GM21723 (cell line): ENCODE results near the gene KRT15.
"Not testable (repeated sequence)": the region's sequence is repeated elsewhere in the genome, so short reads cannot be mapped to it uniquely, and the experiment has no call there.

Source experiments
- ATAC-seq: cut with Tn5 transposase; IDR thresholded peaks from one replicate; pipeline ENCODE4 v1.9.1; 2021; ENCODE audit warnings: mild to moderate bottlenecking, moderate library complexity; ENCODE audit not compliant: unreplicated experiment

Gene KRT15

DNA sequence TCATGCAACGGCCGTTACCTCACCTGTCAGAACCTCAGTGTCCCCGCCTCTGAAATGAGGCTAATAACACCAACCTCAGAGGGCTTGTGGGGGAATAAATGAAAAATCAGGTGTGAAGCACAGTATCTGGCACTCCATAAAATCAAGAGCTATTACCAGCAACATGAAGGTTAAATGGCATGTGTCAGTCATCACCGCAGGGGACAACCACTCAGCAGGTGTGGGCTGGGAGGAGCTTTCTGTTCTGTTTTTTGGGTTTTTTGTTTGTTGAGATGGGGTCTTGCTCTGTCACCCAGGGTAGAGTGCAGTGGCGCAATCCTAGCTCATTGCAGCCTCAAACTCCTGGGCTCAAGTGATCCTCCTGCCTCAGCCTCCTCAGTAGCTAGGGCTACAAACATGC, 26.2 kb upstream of the KRT15 start:
- ATAC-seq = no peak

DNA sequence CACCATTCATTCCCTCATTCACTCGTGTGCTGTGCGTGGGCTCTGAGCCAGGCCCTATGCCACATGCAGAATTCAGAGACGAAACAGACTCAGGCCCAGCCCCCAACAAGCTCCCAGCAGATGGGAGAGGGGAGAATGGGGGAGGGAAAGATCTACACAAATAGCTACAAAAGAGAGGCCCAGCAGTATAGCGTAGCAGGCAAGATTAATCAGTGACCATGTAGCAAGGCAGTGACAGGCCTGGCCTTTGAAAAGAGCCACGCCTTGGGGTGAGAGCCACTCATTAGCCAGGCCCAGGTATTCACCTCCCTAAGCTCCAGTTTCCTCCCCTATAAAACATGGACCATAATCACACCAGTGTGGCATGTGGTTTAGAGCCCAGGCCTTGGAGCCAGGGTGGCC, 25.8 kb upstream of the KRT15 start:
- no peak for ATAC-seq

DNA sequence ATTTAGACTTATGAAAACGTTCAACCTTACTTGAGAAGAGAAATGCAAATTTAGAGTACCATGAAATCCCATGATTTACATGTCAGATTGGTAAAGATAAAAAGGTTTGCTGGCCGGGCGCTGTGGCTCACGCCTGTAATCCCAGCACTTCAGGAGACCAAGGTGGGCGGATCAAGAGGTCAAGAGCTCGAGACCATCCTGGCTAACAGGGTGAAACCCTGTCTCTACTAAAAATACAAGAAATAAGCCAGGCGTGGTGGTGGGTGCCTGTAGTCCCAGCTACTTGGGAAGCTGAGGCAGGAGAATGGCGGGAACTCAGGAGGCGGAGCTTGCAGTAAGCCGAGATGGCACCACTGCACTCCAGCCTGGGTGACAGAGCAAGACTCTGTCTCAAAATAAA, 24.1 kb upstream of the KRT15 start:
- not testable (repeated sequence) for ATAC-seq

GRCh38 chr17:41542357-41542756, 23.7 kb upstream of the KRT15 start:
- ATAC-seq = no peak

GRCh38 chr17:41540921-41541625, 22.4 kb upstream of the KRT15 start:
- no peak for ATAC-seq

GRCh38 chr17:41539979-41540701, 21.4 kb upstream of the KRT15 start:
- no peak for ATAC-seq

- ATAC-seq = no peak
Observed at GRCh38 chr17:41539071-41539492, 20.4 kb upstream of the KRT15 start.

DNA sequence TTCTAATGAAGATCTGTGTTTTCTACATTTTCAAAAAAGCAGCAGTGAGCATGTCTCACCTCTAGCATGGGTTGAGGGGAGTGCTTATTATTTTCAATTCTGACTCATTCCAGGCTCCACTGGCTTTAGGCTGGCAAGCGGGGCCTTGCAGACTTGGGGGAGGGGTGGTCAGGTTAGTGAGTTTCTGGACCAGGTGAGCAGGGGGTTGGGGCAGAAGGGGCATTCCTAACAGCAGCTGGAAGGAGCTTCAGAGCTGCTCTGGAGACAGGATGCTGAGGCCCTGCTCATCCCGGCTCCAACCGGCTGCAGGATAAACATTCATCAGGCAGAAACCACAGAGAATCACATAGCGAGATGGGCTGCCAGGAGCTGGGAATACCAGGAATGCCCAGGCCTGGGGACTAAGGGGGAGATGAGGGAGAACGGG, 19.9 kb upstream of the KRT15 start:
- no peak for ATAC-seq

DNA sequence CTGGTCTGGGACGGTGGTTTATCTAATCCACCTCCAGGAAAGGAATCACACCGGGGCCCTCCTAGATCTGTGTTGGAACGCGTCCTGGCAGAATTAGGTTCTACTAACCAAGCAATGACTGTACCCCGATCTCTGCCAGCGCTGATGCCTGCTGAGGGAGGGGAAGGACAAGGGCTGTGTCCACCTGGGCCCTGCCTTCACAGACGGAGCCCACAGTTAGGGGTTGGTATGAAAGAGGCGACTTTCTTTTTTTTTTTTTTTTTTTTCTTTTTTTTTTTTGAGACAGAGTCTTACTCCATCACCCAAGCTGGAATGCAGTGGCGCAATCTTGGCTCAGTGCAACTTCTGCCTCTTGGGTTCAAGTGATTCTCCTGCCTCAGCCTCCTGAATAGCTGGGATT, 19.3 kb upstream of the KRT15 start:
- no peak for ATAC-seq

DNA sequence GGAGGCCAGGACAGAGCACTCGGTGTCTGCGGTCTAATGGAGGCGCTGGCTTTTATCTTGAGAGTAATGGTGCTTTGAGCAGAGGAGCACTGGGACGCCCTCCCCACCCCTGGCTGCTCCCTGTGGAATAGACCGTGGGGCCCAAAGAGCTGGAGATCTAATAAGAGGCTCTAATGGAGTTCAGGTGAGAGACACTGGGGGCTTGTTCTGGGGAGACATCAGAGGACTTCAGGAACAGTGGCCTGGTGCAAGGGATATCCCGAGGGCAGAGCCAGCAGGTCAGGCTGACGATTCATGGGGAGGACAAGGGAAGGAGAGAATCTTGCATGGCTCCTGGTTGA, 18.9 kb upstream of the KRT15 start:
- ATAC-seq = no peak

- ATAC-seq = no peak
Observed at GRCh38 chr17:41536741-41537613, 18.3 kb upstream of the KRT15 start.

- ATAC-seq = no peak
Observed at GRCh38 chr17:41535764-41536481, 17.2 kb upstream of the KRT15 start.

DNA sequence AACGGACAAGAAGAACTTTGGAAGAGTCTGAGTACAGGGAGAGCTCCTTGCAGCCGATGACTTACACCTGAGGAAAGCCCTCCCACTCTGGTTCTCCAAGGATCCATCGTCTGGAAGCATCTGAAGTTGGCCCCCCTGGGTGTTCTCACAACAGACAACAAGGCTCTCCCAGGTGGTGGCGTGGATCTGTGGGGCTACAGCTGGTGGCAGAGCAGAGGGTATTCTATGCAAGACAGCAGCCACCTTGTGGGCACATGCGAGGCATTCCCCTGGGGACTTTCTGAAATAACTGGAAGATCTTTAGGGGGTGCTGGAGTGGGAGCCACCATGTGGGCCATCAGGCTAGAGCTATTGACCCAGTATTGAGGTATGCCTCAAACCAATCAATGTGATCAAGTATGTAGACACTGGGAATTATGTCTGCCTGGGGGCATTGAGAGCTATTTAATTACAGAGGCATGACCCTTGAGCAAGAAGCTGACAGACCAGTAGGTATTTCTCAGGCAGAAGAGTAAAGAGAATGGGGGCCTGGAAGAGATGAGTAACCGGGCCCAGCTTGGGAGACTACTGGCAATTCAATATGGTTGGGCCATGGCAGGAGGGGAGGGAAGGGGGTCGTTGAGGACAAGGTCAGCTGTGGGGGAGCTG, 16.3 kb upstream of the KRT15 start:
- no peak for ATAC-seq

GRCh38 chr17:41533613-41534012, 14.9 kb upstream of the KRT15 start:
- ATAC-seq = no peak

DNA sequence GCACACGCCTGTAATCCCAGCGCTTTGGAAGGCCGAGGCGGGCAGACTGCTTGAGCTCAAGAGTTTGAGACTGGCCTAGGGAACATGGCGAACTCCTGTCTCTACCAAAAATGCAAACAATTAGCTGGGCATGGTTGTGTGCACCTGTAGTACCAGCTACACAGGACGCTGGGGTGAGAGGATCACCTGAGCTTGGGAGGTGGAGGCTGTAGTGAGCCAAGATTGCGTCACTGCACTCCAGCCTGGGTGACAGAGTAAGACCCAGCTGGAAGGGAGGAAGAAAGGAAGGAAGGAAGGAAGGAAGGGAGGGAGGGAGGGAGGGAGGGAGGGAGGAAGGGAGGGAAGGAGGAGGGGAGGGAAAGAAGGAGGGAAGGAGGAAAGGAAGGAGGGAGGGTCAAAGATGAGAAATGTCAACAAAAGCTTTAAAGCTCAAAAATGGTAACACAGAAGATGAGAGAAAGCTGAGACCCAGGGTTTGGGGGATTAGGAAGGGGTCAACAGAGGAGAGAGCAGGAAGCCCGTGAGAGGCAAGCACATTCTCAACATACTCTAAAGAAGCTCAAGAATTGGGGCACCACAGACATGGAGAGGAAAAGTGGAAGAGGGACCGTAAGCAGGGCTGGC, 14.4 kb upstream of the KRT15 start:
- no peak for ATAC-seq

- ATAC-seq = no peak
Observed at GRCh38 chr17:41531993-41532392, 13.3 kb upstream of the KRT15 start.

GRCh38 chr17:41530062-41531048, 11.7 kb upstream of the KRT15 start:
- no peak for ATAC-seq

- ATAC-seq = no peak
Observed at GRCh38 chr17:41529491-41529915, 10.8 kb upstream of the KRT15 start.

DNA sequence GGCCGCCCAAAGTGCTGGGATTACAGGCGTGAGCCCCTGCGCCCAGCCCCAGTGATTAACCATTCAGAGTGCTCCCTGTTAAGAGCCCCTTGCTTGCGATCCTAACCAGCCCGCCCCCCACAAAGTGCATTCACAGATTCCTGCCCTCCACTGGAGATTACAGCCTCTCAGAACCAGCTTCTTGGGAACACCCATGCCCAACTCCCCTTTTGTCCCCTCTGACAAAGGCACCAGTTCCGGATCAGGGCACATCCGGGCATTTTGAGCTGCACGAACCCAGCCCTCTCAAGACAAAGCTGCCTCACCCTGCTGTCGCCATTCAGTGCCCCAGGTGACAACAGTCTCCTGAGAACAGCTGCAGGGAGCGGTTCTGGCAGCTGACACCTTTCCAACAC, 10.3 kb upstream of the KRT15 start:
- ATAC-seq = no peak
